ENCODE measurements around the gene EAF2. TPM values are rescaled to one million over a fixed set of nuclear protein-coding genes. Genes with fewer than 3 reads are reported as not detected.
"Not testable (repeated sequence)": the region's sequence is repeated elsewhere in the genome, so short reads cannot be mapped to it uniquely, and the experiment has no call there.

The EAF2 gene
- total RNA-seq, 1 experiment from 2014 or later = 2.3 TPM

- Histone ChIP-seq H3K4me1 (replicated peaks) (peaks cover 3% of the 10 kb centered on the region; the same call in 1 of the 2 replicates), H3K27ac (peak overlapping the region; percentile 52), H3K9me3 (replicated peaks) (no peaks in the 10 kb centered on the region), H3K27me3 (replicated peaks) (peaks cover 15% of the 10 kb centered on the region), H3K36me3 (peaks cover 27% of the 10 kb centered on the region), H3K4me3 (peak overlapping the region; percentile 53)
- no peak for DNase-seq (ENCODE audit: low read depth in 1 of 2, low spot score in 2 of 2)
Measured at GRCh38 chr3:121834157-121834670, 795 bp upstream of the EAF2 start.

- Histone ChIP-seq H3K4me3 (peak overlapping the region; percentile 53), H3K4me1 (replicated peaks) (peaks cover 3% of the 10 kb centered on the region; the same call in 1 of the 2 replicates), H3K27ac (no peak overlapping the region), H3K27me3 (replicated peaks) (peaks cover 15% of the 10 kb centered on the region), H3K36me3 (peaks cover 27% of the 10 kb centered on the region), H3K9me3 (replicated peaks) (no peaks in the 10 kb centered on the region)
- DNase-seq (ENCODE audit: low read depth in 1 of 2, low spot score in 2 of 2) = no peak
Measured at GRCh38 chr3:121835465-121835801, 424 bp downstream of the EAF2 start.

GRCh38 chr3:121836064-121836463, 1.1 kb downstream of the EAF2 start:
- Histone ChIP-seq H3K27me3 (replicated peaks) (peaks cover 15% of the 10 kb centered on the region), H3K4me3 (no peak overlapping the region), H3K4me1 (replicated peaks) (peaks cover 3% of the 10 kb centered on the region; the same call in 1 of the 2 replicates), H3K36me3 (peaks cover 27% of the 10 kb centered on the region), H3K27ac (no peak overlapping the region), H3K9me3 (replicated peaks) (no peaks in the 10 kb centered on the region)
- no peak for DNase-seq (ENCODE audit: low read depth in 1 of 2, low spot score in 2 of 2)

- H3K4me3 ChIP-seq = no peak overlapping the region
- H3K27ac ChIP-seq = no peak overlapping the region
- peaks cover 15% of the 10 kb centered on the region for H3K27me3 ChIP-seq (replicated peaks)
- peaks cover 23% of the 10 kb centered on the region for H3K36me3 ChIP-seq
- no peak for DNase-seq (ENCODE audit: low read depth in 1 of 2, low spot score in 2 of 2)
- H3K4me1 ChIP-seq (replicated peaks) = peaks cover 3% of the 10 kb centered on the region; the same call in 1 of the 2 replicates
- H3K9me3 ChIP-seq (replicated peaks) = no peaks in the 10 kb centered on the region
Measured at GRCh38 chr3:121836481-121836880, 1.5 kb downstream of the EAF2 start.

- Histone ChIP-seq H3K27me3 (replicated peaks) (peaks cover 18% of the 10 kb centered on the region), H3K4me3 (no peak overlapping the region), H3K4me1 (replicated peaks) (peaks cover 3% of the 10 kb centered on the region; the same call in 1 of the 2 replicates), H3K27ac (no peak overlapping the region), H3K9me3 (replicated peaks) (no peaks in the 10 kb centered on the region), H3K36me3 (no peaks in the 10 kb centered on the region)
- DNase-seq (ENCODE audit: low read depth in 1 of 2, low spot score in 2 of 2) = no peak
Measured at GRCh38 chr3:121839962-121840361, 5.0 kb downstream of the EAF2 start.

GRCh38 chr3:121844892-121845291, 9.9 kb downstream of the EAF2 start:
- Histone ChIP-seq H3K27ac (no peak overlapping the region), H3K4me3 (no peak overlapping the region)

GRCh38 chr3:121852256-121852655, 17.2 kb downstream of the EAF2 start:
- no peak for DNase-seq (ENCODE audit: low read depth in 1 of 2, low spot score in 2 of 2)
- H3K27ac ChIP-seq = no peak overlapping the region
- H3K9me3 ChIP-seq (replicated peaks) = no peaks in the 10 kb centered on the region
- no peak overlapping the region for H3K4me3 ChIP-seq
- H3K36me3 ChIP-seq = no peaks in the 10 kb centered on the region
- no peaks in the 10 kb centered on the region for H3K27me3 ChIP-seq (replicated peaks)
- no peaks in the 10 kb centered on the region for H3K4me1 ChIP-seq (replicated peaks)

More at GRCh38 chr3:121844892-121845291, 9.9 kb downstream of the EAF2 start:
- DNase-seq (ENCODE audit: low read depth in 1 of 2, low spot score in 2 of 2) = no peak
- Histone ChIP-seq H3K27me3 (replicated peaks) (peaks cover 3% of the 10 kb centered on the region; the same call in 1 of the 2 replicates), H3K9me3 (replicated peaks) (no peaks in the 10 kb centered on the region), H3K36me3 (no peaks in the 10 kb centered on the region), H3K4me1 (replicated peaks) (no peaks in the 10 kb centered on the region)

- DNase-seq (ENCODE audit: low read depth in 1 of 2, low spot score in 2 of 2) = no peak
- H3K36me3 ChIP-seq = no peaks in the 10 kb centered on the region
- no peaks in the 10 kb centered on the region for H3K9me3 ChIP-seq (replicated peaks)
Measured at GRCh38 chr3:121855555-121855954, 20.5 kb downstream of the EAF2 start.

GRCh38 chr3:121857778-121858177, 22.8 kb downstream of the EAF2 start:
- H3K4me1 ChIP-seq (replicated peaks) = not testable (repeated sequence)

More at GRCh38 chr3:121855555-121855954, 20.5 kb downstream of the EAF2 start:
- Histone ChIP-seq H3K4me1 (replicated peaks) (no peaks in the 10 kb centered on the region), H3K27ac (no peak overlapping the region), H3K27me3 (replicated peaks) (no peaks in the 10 kb centered on the region), H3K4me3 (no peak overlapping the region)

GRCh38 chr3:121863247-121863646, 28.2 kb downstream of the EAF2 start:
- not testable (repeated sequence) for H3K9me3 ChIP-seq (replicated peaks); DNase-seq (ENCODE audit: low read depth in 1 of 2, low spot score in 2 of 2); H3K4me3 ChIP-seq; H3K27me3 ChIP-seq (replicated peaks); H3K4me1 ChIP-seq (replicated peaks); H3K36me3 ChIP-seq; H3K27ac ChIP-seq

More at GRCh38 chr3:121857778-121858177, 22.8 kb downstream of the EAF2 start:
- not testable (repeated sequence) for H3K27me3 ChIP-seq (replicated peaks); DNase-seq (ENCODE audit: low read depth in 1 of 2, low spot score in 2 of 2); H3K36me3 ChIP-seq; H3K4me3 ChIP-seq; H3K27ac ChIP-seq; H3K9me3 ChIP-seq (replicated peaks)

GRCh38 chr3:121863801-121864200, 28.8 kb downstream of the EAF2 start:
- no peak overlapping the region for H3K27ac ChIP-seq
- H3K27me3 ChIP-seq (replicated peaks) = no peaks in the 10 kb centered on the region
- no peaks in the 10 kb centered on the region for H3K4me1 ChIP-seq (replicated peaks)
- no peak overlapping the region for H3K4me3 ChIP-seq
- no peak for DNase-seq (ENCODE audit: low read depth in 1 of 2, low spot score in 2 of 2)
- H3K36me3 ChIP-seq = no peaks in the 10 kb centered on the region
- no peaks in the 10 kb centered on the region for H3K9me3 ChIP-seq (replicated peaks)

- no peak for DNase-seq (ENCODE audit: low read depth in 1 of 2, low spot score in 2 of 2)
- no peaks in the 10 kb centered on the region for H3K36me3 ChIP-seq
- H3K4me1 ChIP-seq (replicated peaks) = no peaks in the 10 kb centered on the region
- no peak overlapping the region for H3K4me3 ChIP-seq
- no peak overlapping the region for H3K27ac ChIP-seq
- no peaks in the 10 kb centered on the region for H3K27me3 ChIP-seq (replicated peaks)
- H3K9me3 ChIP-seq (replicated peaks) = no peaks in the 10 kb centered on the region
Measured at GRCh38 chr3:121869736-121870135, 34.7 kb downstream of the EAF2 start.

- no peak for DNase-seq (ENCODE audit: low read depth in 1 of 2, low spot score in 2 of 2)
- H3K4me3 ChIP-seq = no peak overlapping the region
- no peak overlapping the region for H3K27ac ChIP-seq
Measured at GRCh38 chr3:121870717-121871116, 35.7 kb downstream of the EAF2 start.

GRCh38 chr3:121871430-121871829, 36.4 kb downstream of the EAF2 start:
- DNase-seq (ENCODE audit: low read depth in 1 of 2, low spot score in 2 of 2) = no peak
- no peak overlapping the region for H3K27ac ChIP-seq
- H3K4me1 ChIP-seq (replicated peaks) = no peaks in the 10 kb centered on the region
- H3K36me3 ChIP-seq = no peaks in the 10 kb centered on the region
- no peaks in the 10 kb centered on the region for H3K9me3 ChIP-seq (replicated peaks)
- no peaks in the 10 kb centered on the region for H3K27me3 ChIP-seq (replicated peaks)
- H3K4me3 ChIP-seq = no peak overlapping the region

More at GRCh38 chr3:121870717-121871116, 35.7 kb downstream of the EAF2 start:
- H3K9me3 ChIP-seq (replicated peaks) = no peaks in the 10 kb centered on the region
- no peaks in the 10 kb centered on the region for H3K36me3 ChIP-seq
- no peaks in the 10 kb centered on the region for H3K27me3 ChIP-seq (replicated peaks)
- no peaks in the 10 kb centered on the region for H3K4me1 ChIP-seq (replicated peaks)

GRCh38 chr3:121878411-121878810, 43.4 kb downstream of the EAF2 start:
- Histone ChIP-seq H3K4me1 (replicated peaks) (no peaks in the 10 kb centered on the region), H3K4me3 (no peak overlapping the region), H3K36me3 (no peaks in the 10 kb centered on the region), H3K9me3 (replicated peaks) (no peaks in the 10 kb centered on the region), H3K27ac (no peak overlapping the region), H3K27me3 (replicated peaks) (no peaks in the 10 kb centered on the region)
- DNase-seq (ENCODE audit: low read depth in 1 of 2, low spot score in 2 of 2) = no peak
